GM21619 (cell line): Measurements from ENCODE around the gene DNAH17.

Experiments
- ATAC-seq: cut with Tn5 transposase; IDR thresholded peaks from one replicate; pipeline ENCODE4 v1.9.1; 2021; ENCODE audit not compliant: unreplicated experiment

DNAH17 gene

DNA sequence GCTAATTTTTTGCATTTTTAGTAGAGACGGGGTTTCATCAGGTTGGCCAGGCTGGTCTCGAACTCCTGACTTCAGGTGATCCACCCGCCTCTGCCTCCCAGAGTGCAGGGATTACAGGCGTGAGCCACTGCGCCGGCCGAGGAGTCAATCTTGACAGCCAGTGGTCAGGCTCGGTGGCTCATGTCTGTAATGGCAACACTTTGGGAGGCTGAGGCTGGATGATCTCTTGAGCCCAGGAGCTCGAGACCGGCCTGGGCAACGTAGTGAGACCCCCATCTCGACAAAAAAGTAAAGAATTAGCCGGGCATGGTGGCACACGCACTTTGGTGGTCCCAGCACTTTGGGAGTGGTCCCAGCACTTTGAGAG, 199.4 kb downstream of the DNAH17 start:
- ATAC-seq, result no peak

DNA sequence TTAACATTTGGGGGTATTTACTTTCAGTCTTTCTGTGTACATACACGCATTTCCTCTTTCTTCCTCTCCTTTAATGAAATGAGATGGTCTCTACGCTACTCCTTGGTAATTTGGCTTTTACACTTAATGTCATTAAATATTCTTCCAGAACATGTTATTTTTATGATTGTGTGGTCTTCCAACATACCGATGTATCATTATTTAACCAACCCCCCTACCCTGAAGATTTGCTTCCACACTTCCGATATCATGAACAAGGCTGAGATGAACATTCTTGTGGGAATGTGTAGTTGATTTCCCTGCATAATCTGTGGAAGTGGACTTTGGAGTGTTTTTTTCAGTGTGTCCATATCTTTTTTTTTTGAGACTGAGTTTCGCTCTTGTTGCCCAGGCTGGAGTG, 201.0 kb downstream of the DNAH17 start:
- ATAC-seq, result no peak

DNA sequence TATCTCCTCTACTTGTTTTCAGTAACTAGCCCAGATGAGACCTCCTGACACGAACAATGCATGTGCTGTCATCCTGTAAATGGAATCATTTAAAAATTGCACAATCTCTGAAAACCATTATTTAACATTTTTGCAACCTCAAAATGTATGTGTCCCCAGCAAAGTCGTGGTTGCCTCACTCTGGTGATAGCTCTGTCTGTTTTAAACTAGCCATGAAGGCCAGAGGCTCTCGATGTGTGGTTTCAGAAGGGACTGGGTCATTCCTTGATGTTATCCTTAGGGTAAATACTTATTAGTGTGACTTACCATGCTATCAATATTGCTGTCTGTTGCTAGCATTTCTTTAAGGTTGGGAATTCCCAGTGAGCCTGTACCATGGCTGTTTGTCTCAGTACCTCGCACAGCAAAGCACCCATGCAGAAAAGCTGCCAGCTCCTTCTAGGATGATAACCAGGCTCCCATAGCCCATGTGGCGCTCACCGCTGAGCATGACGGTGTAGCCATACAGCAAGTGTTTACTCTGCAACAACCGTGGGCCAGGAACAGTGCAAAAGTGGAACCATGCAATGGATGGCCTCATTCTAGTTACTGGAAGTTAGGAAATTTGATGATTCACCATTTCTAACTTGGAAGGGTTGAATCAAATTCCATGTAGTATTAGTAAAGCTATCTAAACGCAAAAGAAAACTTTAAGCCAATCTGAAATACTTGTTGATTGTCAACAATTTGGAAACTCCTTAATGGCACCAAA, 201.6 kb downstream of the DNAH17 start:
- ATAC-seq, result no peak

DNA sequence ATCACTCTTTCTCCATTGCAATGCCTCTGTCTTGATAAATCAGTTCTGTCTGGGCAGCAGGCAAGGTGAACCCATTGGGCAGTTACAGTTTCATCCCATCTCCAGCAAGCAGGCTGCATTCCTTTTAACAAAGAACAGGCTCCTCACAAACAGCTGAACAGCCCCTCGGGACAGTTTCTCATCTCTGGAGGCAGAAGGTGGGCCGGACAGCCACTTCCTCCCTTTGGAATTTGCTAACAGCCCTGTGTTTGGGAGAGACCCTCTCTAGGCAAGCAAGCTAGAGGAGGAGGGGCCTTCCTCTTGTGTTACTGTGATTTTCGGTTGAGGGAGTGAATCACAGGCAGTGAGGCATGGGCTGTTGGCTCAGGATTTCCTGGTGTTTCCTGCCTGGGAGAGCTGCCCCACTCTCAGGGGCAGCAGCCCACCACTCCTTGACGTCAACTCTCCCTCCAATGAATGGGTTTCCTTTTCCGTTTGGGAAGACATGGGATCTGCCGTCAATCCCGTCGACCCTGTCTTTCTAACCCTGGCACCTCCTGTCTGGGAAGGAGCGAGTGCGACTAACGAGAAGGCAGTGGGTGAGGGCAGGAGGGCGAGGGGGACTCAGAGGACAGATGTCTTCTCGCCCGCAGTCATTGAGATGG, 202.4 kb downstream of the DNAH17 start:
- no peak for ATAC-seq

DNA sequence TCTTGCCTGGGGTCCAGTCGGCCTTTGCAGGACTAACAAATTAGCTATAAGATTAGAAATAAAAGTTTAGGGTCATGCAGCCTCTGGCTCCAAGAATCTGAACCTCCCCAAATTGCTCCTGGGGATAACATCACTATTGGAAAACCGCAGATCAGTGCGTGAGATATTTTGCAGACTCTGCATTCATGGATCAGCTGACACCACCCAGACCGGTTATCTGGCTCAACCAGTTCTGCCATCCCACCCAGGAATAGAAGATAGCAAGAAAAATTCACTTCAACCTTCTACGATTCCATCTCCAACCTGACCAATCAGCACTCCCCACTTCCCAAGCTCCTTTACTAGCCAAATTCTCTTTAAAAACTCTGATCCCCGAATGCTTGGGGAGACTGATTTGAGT, 203.0 kb downstream of the DNAH17 start:
- ATAC-seq, result no peak
